Vagina (tissue), 2 donors: ENCODE data around the gene UTRN.

Source experiments
- POLR2A ChIP-seq, 2 donors: fragments of 450-650 bp; IDR thresholded peaks; one replicate each; pipeline ENCODE4 v1.6.1; 2017; ENCODE audit warnings: antibody characterized with exemption in 2 of 2, mild to moderate bottlenecking in 2 of 2, moderate library complexity in 2 of 2
- POLR2AphosphoS5 ChIP-seq, 2 donors: sonication (generic); formaldehyde crosslinking; IDR thresholded peaks; one replicate each; pipeline ENCODE4 v1.9.0; 2017; ENCODE audit warnings: antibody characterized with exemption in 2 of 2, mild to moderate bottlenecking in 2 of 2, low read depth in 1 of 2; ENCODE audit not compliant: insufficient read depth in 1 of 2

GRCh38 chr6:144262470-144263369 lies 22.4 kb upstream of the UTRN start:
- TF ChIP-seq POLR2AphosphoS5 (IDR thresholded peaks at IDR 0.05; ENCODE audit: insufficient read depth in 1 of 2, low read depth in 1 of 2) (no peak), POLR2A (IDR thresholded peaks at IDR 0.05) (no peak)
